Measurements from ENCODE around the gene LAMB1.

DNA sequence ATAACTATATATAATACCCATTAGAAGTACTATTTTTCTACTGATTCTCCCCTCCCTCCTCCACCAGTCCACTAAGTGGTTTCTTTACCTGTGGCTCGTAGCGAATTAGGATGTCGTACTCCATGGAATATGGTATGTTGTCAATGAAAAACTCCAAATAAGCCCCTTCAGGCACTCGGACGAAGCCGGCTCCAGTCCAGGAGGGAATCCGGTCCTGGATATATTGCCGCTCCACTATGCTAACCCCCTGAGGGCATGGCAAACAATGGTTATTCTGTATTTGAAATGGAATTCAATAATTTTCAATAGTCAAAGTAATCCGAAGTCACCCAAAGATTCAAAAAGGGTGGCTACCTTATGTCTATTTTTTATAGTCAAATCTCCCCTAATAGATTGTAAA lies 40.1 kb downstream of the LAMB1 start:
- TF ChIP-seq, protein P1, sequence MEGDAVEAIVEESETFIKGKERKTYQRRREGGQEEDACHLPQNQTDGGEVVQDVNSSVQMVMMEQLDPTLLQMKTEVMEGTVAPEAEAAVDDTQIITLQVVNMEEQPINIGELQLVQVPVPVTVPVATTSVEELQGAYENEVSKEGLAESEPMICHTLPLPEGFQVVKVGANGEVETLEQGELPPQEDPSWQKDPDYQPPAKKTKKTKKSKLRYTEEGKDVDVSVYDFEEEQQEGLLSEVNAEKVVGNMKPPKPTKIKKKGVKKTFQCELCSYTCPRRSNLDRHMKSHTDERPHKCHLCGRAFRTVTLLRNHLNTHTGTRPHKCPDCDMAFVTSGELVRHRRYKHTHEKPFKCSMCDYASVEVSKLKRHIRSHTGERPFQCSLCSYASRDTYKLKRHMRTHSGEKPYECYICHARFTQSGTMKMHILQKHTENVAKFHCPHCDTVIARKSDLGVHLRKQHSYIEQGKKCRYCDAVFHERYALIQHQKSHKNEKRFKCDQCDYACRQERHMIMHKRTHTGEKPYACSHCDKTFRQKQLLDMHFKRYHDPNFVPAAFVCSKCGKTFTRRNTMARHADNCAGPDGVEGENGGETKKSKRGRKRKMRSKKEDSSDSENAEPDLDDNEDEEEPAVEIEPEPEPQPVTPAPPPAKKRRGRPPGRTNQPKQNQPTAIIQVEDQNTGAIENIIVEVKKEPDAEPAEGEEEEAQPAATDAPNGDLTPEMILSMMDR (IDR thresholded peaks at IDR 0.05; ENCODE audit: poor library complexity) = no peak
- TF ChIP-seq EZH2phosphoT487 (IDR thresholded peaks at IDR 0.05; ENCODE audit: low read depth, severe bottlenecking, unreplicated experiment) = no peak
